GM12872 (cell line): ENCODE results near the gene VWA2.

Source experiments
- CTCF ChIP-seq: IDR thresholded peaks from 3 replicates; pipeline ENCODE4 v1.5.1; 2011; ENCODE audit warnings: low read depth, mild to moderate bottlenecking, low read length, moderate library complexity; ENCODE audit not compliant: insufficient read depth

VWA2 gene

GRCh38 chr10:114239117-114239993 is at the start of gene VWA2:
Gene VWA2 (plus strand): TSS chr10:114239254. CDS start chr10:114248714, 9,460 bp downstream.
- peak; percentile 28; the same call in 1 of the 3 replicates for TF ChIP-seq CTCF

- TF ChIP-seq CTCF, result no peak
Observed at GRCh38 chr10:114189700-114190099, 49.4 kb upstream of the VWA2 start.

GRCh38 chr10:114195079-114195478 is 44.0 kb upstream of the VWA2 start:
- TF ChIP-seq CTCF, result no peak

GRCh38 chr10:114199239-114199638 is 39.8 kb upstream of the VWA2 start:
- no peak for TF ChIP-seq CTCF

GRCh38 chr10:114202812-114203211 is 36.2 kb upstream of the VWA2 start:
- no peak for TF ChIP-seq CTCF

GRCh38 chr10:114206902-114207301 is 32.2 kb upstream of the VWA2 start:
- TF ChIP-seq CTCF, result no peak

GRCh38 chr10:114207349-114207748 is 31.7 kb upstream of the VWA2 start:
- no peak for TF ChIP-seq CTCF
